Inferior parietal cortex (tissue), 1 donor: ENCODE results near the gene RNF181.
"Not testable (repeated sequence)": the region's sequence is repeated elsewhere in the genome, so short reads cannot be mapped to it uniquely, and the experiment has no call there.

Source experiments
- DNase-seq: peaks from one replicate; pipeline ENCODE4 v3.0.0-alpha.2; 2016; ENCODE audit errors: extremely low spot score

RNF181 gene

GRCh38 chr2:85614757-85615156, 19.2 kb downstream of the RNF181 start:
- not testable (repeated sequence) for DNase-seq

- no peak for DNase-seq
Observed at GRCh38 chr2:85615413-85615728, 19.8 kb downstream of the RNF181 start.

DNA sequence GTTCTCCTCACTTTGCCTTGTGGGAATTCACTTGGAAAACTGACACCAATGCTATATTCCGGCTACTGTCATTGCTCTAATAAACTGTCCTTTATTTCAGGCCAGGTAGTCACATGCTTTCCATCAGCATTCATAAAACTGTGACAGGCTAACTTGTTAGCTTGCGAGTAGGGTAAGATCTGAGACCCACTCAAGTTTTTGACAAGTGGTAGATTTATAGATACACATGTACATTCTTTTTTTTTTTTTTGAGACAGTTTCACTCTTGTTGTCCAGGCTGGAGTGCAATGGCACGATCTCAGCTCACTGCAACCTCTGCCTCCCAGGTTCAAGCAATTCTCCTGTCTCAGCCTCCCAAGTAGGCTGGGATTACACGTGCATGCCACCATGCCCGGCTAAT, 22.2 kb downstream of the RNF181 start:
- DNase-seq = not testable (repeated sequence)

DNA sequence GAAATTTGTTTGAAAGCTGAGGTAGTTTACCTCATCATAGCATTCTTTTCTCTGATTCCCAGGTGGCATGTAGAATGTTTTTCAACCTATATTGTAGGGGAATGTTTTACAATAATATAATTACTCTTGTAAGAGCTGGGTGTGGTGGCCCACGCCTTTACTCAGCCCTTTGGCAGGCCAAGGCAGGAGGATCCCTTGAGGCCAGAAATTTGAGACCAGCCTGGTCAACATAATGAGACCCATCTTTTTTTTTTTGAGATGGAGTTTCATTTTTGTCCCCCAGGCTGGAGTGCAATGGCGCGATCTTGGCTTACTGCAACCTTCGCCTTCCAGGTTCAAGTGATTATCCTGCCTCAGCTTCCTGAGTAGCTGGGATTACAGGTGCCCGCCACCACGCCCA, 24.1 kb downstream of the RNF181 start:
- DNase-seq = no peak

- no peak for DNase-seq
Observed at GRCh38 chr2:85621338-85621737, 25.8 kb downstream of the RNF181 start.

DNA sequence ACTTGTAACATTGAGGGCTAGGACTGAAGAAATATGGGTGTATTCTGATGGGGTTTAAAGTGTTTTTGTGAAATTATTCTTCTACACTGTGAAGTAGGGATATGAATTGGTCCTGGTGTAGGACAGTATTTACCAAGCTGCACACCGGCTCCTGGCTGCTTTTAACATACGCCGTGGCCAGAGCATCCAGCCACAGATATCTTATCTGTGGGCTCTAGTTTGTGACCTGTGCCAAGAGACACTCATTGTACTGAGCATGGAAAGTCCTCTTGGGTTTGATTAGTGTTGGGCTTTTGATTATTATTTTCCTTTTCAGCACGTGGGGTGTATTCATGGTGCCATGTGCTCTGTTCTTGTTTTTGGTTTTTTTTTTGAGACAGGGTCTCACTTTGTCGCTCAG, 28.4 kb downstream of the RNF181 start:
- DNase-seq = no peak

- DNase-seq = no peak
Observed at GRCh38 chr2:85628658-85629057, 33.1 kb downstream of the RNF181 start.

DNA sequence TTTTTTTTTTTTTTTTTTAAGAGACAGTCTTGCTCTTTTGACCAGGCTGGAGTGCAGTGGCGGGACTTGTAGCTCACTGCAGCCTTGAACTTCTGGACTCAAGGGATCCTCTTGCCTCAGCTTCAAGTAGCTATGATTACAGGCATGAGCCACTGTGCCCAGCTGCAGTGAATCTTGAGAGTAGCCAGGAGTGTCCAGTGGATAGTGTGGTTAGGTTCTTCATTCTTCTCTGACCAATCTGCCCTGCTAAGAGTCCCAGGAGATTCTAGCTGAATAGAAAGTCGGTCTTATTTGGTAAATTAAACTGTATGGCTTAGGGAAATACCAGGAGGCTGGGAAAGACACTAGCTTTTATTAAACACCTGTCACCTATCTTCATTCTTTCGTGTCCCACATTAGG, 35.8 kb downstream of the RNF181 start:
- no peak for DNase-seq

DNA sequence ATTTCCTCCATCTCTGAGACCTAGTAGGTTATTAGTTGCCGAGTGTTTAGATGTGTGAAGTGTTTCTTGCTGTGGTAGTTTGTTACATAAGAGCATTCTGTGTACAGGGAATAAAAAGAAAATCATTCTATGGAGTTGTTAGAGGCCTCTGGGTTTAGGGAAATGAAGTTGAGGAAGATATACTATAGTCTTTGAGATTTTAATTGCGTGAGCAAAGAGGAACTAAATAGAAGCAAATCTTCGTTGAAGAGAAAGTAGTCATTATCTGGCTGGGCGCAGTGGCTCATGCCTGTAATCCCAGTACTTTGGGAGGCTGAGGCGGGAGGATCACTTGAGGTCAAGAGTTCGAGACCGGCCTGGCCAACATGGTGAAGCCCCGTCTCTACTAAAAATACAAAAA, 39.5 kb downstream of the RNF181 start:
- DNase-seq = no peak

- no peak for DNase-seq
Observed at GRCh38 chr2:85635636-85636035, 40.1 kb downstream of the RNF181 start.

DNA sequence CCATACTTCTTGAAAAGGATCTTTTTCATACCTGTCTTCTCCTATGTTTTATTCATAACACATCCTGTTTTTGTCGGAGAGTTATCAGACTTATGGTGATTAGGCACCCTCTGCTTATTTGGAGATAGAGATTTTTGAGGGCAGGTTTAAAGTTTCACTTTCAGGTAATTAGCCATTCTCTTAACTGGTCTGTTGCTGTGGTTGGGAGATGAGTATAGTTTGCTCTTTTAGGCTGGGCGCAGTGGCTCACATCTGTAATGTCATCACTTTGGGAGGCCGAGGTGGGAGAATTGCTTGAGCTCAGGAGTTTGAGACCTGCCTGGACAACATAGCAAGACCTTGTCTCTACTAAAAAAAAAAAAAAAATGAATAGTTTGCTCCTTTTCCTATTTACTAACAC, 47.2 kb downstream of the RNF181 start:
- no peak for DNase-seq

DNA sequence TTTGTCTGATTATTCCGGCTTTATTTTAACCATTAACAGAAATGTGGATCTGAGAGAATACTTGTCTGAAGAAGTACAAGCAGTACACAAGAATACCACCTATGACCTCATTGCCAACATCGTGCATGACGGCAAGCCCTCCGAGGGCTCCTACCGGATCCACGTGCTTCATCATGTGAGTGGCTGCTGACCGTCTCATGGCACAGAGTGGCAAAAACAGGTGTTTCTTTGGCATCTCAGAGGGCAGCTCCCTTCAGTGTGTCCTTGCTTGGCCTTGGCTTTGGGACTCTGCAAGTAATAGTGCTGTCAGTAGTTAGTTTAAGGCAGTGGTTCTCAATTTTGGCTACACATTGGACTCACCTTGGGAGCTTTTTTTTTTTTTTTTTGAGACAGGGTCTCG, 49.4 kb downstream of the RNF181 start:
- no peak for DNase-seq

- no peak for DNase-seq
Observed at GRCh38 chr2:85646166-85646565, 50.6 kb downstream of the RNF181 start.
